ENCODE results near the gene TXNDC11. TPM values are rescaled to one million over a fixed set of nuclear protein-coding genes. Genes with fewer than 3 reads are reported as not detected.

The TXNDC11 gene
- total RNA-seq, 4 donors from 2014 or later = 45.7 to 67.2 (median 51.4) TPM

GRCh38 chr16:11665071-11665491 lies 77.6 kb downstream of the TXNDC11 start:
- Histone ChIP-seq H3K4me3 (no peak overlapping the region), H3K4me1 (peaks cover 0 to 31% (median 5%) of the 10 kb centered on the region in 4 donors), H3K36me3 (no peaks in the 10 kb centered on the region), H3K27me3 (no peaks in the 10 kb centered on the region), H3K27ac (peak overlapping the region in 2 of 4 donors; percentile 17 to 31), H3K9me3 (no peaks in the 10 kb centered on the region)
- TF ChIP-seq CTCF (IDR thresholded peaks at IDR 0.05) = no peak
- TF ChIP-seq POLR2A (IDR thresholded peaks at IDR 0.05) = no peak
- no peak for TF ChIP-seq EP300 (IDR thresholded peaks at IDR 0.05)
- 36 to 38% methylated on average over 6 to 11 of the region's 11 CpGs for WGBS, 2 donors
- DNase-seq (ENCODE audit: low spot score in 2 of 2) = no peak

GRCh38 chr16:11662582-11662981 lies 80.1 kb downstream of the TXNDC11 start:
- 90 to 94% methylated on average over 5 of the region's 5 CpGs for WGBS, 2 donors
- TF ChIP-seq EP300 (IDR thresholded peaks at IDR 0.05) = no peak
- H3K9me3 ChIP-seq = no peaks in the 10 kb centered on the region

GRCh38 chr16:11660565-11660964 lies 82.1 kb downstream of the TXNDC11 start:
- no peak for TF ChIP-seq POLR2A (IDR thresholded peaks at IDR 0.05)
- TF ChIP-seq EP300 (IDR thresholded peaks at IDR 0.05) = no peak
- TF ChIP-seq CTCF (IDR thresholded peaks at IDR 0.05) = no peak
- DNase-seq (ENCODE audit: low spot score in 2 of 2) = no peak
- Histone ChIP-seq H3K27ac (no peak overlapping the region), H3K27me3 (no peaks in the 10 kb centered on the region), H3K36me3 (no peaks in the 10 kb centered on the region), H3K4me3 (no peak overlapping the region), H3K9me3 (no peaks in the 10 kb centered on the region), H3K4me1 (peaks cover 0 to 13% (median 0%) of the 10 kb centered on the region in 4 donors)
- WGBS, 2 donors = 79 to 84% methylated on average over 12 of the region's 12 CpGs

More at GRCh38 chr16:11662582-11662981, 80.1 kb downstream of the TXNDC11 start:
- Histone ChIP-seq H3K4me1 (peaks cover 0 to 18% (median 0%) of the 10 kb centered on the region in 4 donors), H3K36me3 (no peaks in the 10 kb centered on the region), H3K27me3 (no peaks in the 10 kb centered on the region), H3K27ac (no peak overlapping the region), H3K4me3 (no peak overlapping the region)
- no peak for DNase-seq (ENCODE audit: low spot score in 2 of 2)

GRCh38 chr16:11658896-11659708 lies 83.6 kb downstream of the TXNDC11 start:
- no peaks in the 10 kb centered on the region for H3K36me3 ChIP-seq
- no peaks in the 10 kb centered on the region for H3K27me3 ChIP-seq
- no peak overlapping the region for H3K27ac ChIP-seq
- peaks cover 0 to 4% (median 0%) of the 10 kb centered on the region in 4 donors for H3K4me1 ChIP-seq
- 63 to 69% methylated on average over 19 of the region's 19 CpGs for WGBS, 2 donors
- H3K4me3 ChIP-seq = no peak overlapping the region
- H3K9me3 ChIP-seq = no peaks in the 10 kb centered on the region
- TF ChIP-seq EP300 (IDR thresholded peaks at IDR 0.05) (no peak), CTCF (IDR thresholded peaks at IDR 0.05) (no peak), POLR2A (IDR thresholded peaks at IDR 0.05) (no peak)
- no peak for DNase-seq (ENCODE audit: low spot score in 2 of 2)

GRCh38 chr16:11657556-11657955 lies 85.1 kb downstream of the TXNDC11 start:
- H3K36me3 ChIP-seq = no peaks in the 10 kb centered on the region
- H3K9me3 ChIP-seq = no peaks in the 10 kb centered on the region
- no peak for DNase-seq (ENCODE audit: low spot score in 2 of 2)
- 84 to 86% methylated on average over 8 of the region's 8 CpGs for WGBS, 2 donors
- no peak overlapping the region for H3K27ac ChIP-seq
- H3K27me3 ChIP-seq = no peaks in the 10 kb centered on the region
- H3K4me3 ChIP-seq = no peak overlapping the region
- peaks cover 0 to 4% (median 0%) of the 10 kb centered on the region in 4 donors for H3K4me1 ChIP-seq
- TF ChIP-seq CTCF (IDR thresholded peaks at IDR 0.05) = no peak
- no peak for TF ChIP-seq POLR2A (IDR thresholded peaks at IDR 0.05)
- TF ChIP-seq EP300 (IDR thresholded peaks at IDR 0.05) = no peak
